ENCODE data around the gene LNX1. TPM values are rescaled to one million over a fixed set of nuclear protein-coding genes. Genes with fewer than 3 reads are reported as not detected.

The LNX1 gene
- polyA plus RNA-seq, 3 donors, result 0.09 to 0.13 TPM; not detected in 1

DNA sequence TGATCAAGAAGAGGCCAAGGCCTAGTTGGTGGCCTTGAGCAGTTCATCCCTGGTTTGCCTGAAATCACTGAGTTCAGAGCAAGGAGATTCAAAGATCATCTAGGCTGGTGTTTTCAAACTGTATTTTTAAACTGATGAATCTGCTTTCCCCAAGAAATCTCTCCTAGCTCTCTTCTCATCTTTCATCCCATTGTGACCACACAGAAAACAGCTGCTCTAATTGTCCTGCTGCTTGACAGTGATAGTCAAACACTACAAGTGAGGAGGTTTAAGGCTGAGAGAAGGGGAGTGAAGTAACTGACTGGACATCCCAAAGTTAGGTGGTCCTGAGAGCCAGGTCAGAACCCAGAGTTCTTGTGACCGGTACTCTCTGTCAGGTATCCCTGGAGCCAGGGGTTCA, 91.5 kb downstream of the LNX1 start:
- Histone ChIP-seq H3K27me3 (ENCODE audit: control insufficient read depth in 2 of 2, insufficient read depth in 2 of 2, low read length in 2 of 2) (no peaks in the 10 kb centered on the region), H3K79me2 (ENCODE audit: insufficient read depth, low read length) (no peaks in the 10 kb centered on the region), H3K36me3 (replicated peaks in 1 of 2; ENCODE audit: control insufficient read depth in 1 of 2, insufficient read depth in 2 of 2, low read length in 2 of 2) (no peaks in the 10 kb centered on the region), H2AFZ (ENCODE audit: insufficient read depth, low read depth, low read length, poor library complexity, severe bottlenecking) (no peak overlapping the region), H3K9me3 (replicated peaks in 1 of 2; ENCODE audit: control insufficient read depth in 1 of 2, insufficient read depth in 1 of 2, low read length in 2 of 2) (no peaks in the 10 kb centered on the region), H3K4me1 (ENCODE audit: control insufficient read depth in 1 of 2, insufficient read depth in 2 of 2, low read length in 2 of 2) (no peaks in the 10 kb centered on the region), H3K4me2 (replicated peaks; ENCODE audit: extremely low read depth, low read length, poor library complexity, severe bottlenecking) (no peak overlapping the region), H3K27ac (ENCODE audit: low read depth in 1 of 2, low read length in 2 of 2) (no peak overlapping the region), H3K9ac (ENCODE audit: insufficient read depth, low read length, poor library complexity, severe bottlenecking) (no peak overlapping the region), H3K4me3 (replicated peaks in 1 of 3; ENCODE audit: low read depth in 2 of 3, low read length in 3 of 3) (no peak overlapping the region), H4K20me1 (ENCODE audit: insufficient read depth, low read length) (no peaks in the 10 kb centered on the region)
- TF ChIP-seq, protein P1, sequence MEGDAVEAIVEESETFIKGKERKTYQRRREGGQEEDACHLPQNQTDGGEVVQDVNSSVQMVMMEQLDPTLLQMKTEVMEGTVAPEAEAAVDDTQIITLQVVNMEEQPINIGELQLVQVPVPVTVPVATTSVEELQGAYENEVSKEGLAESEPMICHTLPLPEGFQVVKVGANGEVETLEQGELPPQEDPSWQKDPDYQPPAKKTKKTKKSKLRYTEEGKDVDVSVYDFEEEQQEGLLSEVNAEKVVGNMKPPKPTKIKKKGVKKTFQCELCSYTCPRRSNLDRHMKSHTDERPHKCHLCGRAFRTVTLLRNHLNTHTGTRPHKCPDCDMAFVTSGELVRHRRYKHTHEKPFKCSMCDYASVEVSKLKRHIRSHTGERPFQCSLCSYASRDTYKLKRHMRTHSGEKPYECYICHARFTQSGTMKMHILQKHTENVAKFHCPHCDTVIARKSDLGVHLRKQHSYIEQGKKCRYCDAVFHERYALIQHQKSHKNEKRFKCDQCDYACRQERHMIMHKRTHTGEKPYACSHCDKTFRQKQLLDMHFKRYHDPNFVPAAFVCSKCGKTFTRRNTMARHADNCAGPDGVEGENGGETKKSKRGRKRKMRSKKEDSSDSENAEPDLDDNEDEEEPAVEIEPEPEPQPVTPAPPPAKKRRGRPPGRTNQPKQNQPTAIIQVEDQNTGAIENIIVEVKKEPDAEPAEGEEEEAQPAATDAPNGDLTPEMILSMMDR (IDR thresholded peaks at IDR 0.05), result no peak
- no peaks in the 10 kb centered on the region for H3K4me1 Mint-ChIP-seq
- no peak overlapping the region for H3K27ac Mint-ChIP-seq
- intact Hi-C loops (cut with micrococcal nuclease), result loop anchor here in 1 of 2 donors (10.0 kb wide), 1 partner anchor 735 kb away; no protein-coding TSS in a partner anchor
- H3K27me3 Mint-ChIP-seq (ENCODE audit: low read depth in 3 of 3), result peaks cover 0 to 3% (median 1%) of the 10 kb centered on the region in 3 donors
- no peaks in the 10 kb centered on the region for H3K36me3 Mint-ChIP-seq
- no peak for DNase-seq
- H3K9me3 Mint-ChIP-seq, result peaks cover 0 to 2% (median 0%) of the 10 kb centered on the region in 7 donors
- WGBS (ENCODE audit: insufficient coverage), result 94% methylated on average over 1 of the region's 1 CpG
- no peak overlapping the region for H3K4me3 Mint-ChIP-seq

DNA sequence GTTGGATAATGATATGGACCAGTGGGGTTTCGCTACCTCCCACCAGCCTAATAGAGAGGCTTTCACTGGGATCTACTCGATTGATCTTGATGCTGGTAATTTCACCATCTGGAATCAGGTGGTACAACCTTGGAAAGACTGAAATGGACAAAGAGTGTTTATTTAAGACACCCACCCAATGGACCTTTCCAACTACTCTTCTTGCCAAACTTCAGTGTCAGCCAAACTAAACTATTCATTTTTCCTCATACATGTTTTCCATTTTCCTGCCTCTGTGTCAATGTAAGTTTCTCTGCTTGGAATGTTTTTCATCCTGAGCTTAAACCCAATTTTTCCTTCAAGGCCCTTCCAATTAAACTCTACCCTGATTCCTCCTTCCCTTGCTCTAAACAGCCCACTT, 92.6 kb downstream of the LNX1 start:
- Mint-ChIP-seq H3K27me3 (ENCODE audit: low read depth in 3 of 3) (peaks cover 0 to 3% (median 1%) of the 10 kb centered on the region in 3 donors), H3K9me3 (peaks cover 0 to 3% (median 0%) of the 10 kb centered on the region in 7 donors)
- no peaks in the 10 kb centered on the region for H4K20me1 ChIP-seq (ENCODE audit: insufficient read depth, low read length)

More for the DNA sequence above, 92.6 kb downstream of the LNX1 start:
- H3K4me3 Mint-ChIP-seq, result no peak overlapping the region
- H3K27ac ChIP-seq (ENCODE audit: low read depth in 1 of 2, low read length in 2 of 2), result no peak overlapping the region
- no peak overlapping the region for H3K4me3 ChIP-seq (replicated peaks in 1 of 3; ENCODE audit: low read depth in 2 of 3, low read length in 3 of 3)
- WGBS (ENCODE audit: insufficient coverage), result no CpG with 5 or more reads among the region's 2 CpGs
- no peak overlapping the region for H3K9ac ChIP-seq (ENCODE audit: insufficient read depth, low read length, poor library complexity, severe bottlenecking)
- no peak overlapping the region for H2AFZ ChIP-seq (ENCODE audit: insufficient read depth, low read depth, low read length, poor library complexity, severe bottlenecking)
- H3K79me2 ChIP-seq (ENCODE audit: insufficient read depth, low read length), result no peaks in the 10 kb centered on the region
- intact Hi-C loops (cut with micrococcal nuclease), result loop anchor here in 1 of 2 donors (10.0 kb wide), 1 partner anchor 736 kb away; no protein-coding TSS in a partner anchor
- H3K27ac Mint-ChIP-seq, result no peak overlapping the region
- DNase-seq, result no peak
- H3K27me3 ChIP-seq (ENCODE audit: control insufficient read depth in 2 of 2, insufficient read depth in 2 of 2, low read length in 2 of 2), result no peaks in the 10 kb centered on the region
- no peaks in the 10 kb centered on the region for H3K4me1 ChIP-seq (ENCODE audit: control insufficient read depth in 1 of 2, insufficient read depth in 2 of 2, low read length in 2 of 2)
- H3K36me3 Mint-ChIP-seq, result no peaks in the 10 kb centered on the region
- H3K4me2 ChIP-seq (replicated peaks; ENCODE audit: extremely low read depth, low read length, poor library complexity, severe bottlenecking), result no peak overlapping the region
- H3K4me1 Mint-ChIP-seq, result no peaks in the 10 kb centered on the region
- no peaks in the 10 kb centered on the region for H3K36me3 ChIP-seq (replicated peaks in 1 of 2; ENCODE audit: control insufficient read depth in 1 of 2, insufficient read depth in 2 of 2, low read length in 2 of 2)
- H3K9me3 ChIP-seq (replicated peaks in 1 of 2; ENCODE audit: control insufficient read depth in 1 of 2, insufficient read depth in 1 of 2, low read length in 2 of 2), result no peaks in the 10 kb centered on the region
- TF ChIP-seq, protein P1 (IDR thresholded peaks at IDR 0.05), result no peak

Measured in CD14-positive monocyte (primary cell).